Naive thymus-derived CD4-positive, alpha-beta T cell (primary cell): ENCODE data around the gene TMOD3. TPM values are rescaled to one million over a fixed set of nuclear protein-coding genes. Genes with fewer than 3 reads are reported as not detected.

Source experiments
- ATAC-seq: fragments of 150-1000 bp; cut with Tn5 transposase; 2 replicates; pipeline ENCODE4 v1.10.0; 2021; ENCODE audit warnings: mild to moderate bottlenecking, moderate library complexity
- CTCF ChIA-PET: fragments of 350-600 bp; sonication (Branson Sonifier 250); formaldehyde crosslinking; loops from one replicate; lab custom pipeline; 2021; ENCODE audit warnings: antibody characterized with exemption; lab: Charles Lee
- POLR2A ChIA-PET: fragments of 350-600 bp; sonication (Branson Sonifier 250); formaldehyde crosslinking; loops from one replicate; lab custom pipeline; 2021; ENCODE audit warnings: antibody characterized with exemption, inconsistent platforms; lab: Charles Lee
- DNase-seq, 9 donors: peaks; one replicate each; pipeline versions ENCODE4 v3.0.0 to v3.0.0-alpha.2; 2020 to 2022; ENCODE audit warnings: mixed read lengths in 1 of 9
- H3K27ac ChIP-seq: one replicate; pipeline ENCODE4 v1.7.0; 2013; ENCODE audit warnings: mild to moderate bottlenecking, low read depth, low read length, moderate library complexity
- H3K27me3 ChIP-seq, 2 donors: one replicate each; pipeline ENCODE4 v1.7.0; 2013; ENCODE audit warnings: low read length in 2 of 2, mild to moderate bottlenecking in 2 of 2, moderate library complexity in 2 of 2; ENCODE audit not compliant: control insufficient read depth in 2 of 2, insufficient read depth in 2 of 2
- H3K36me3 ChIP-seq, 3 experiments: 1 replicate in 2 of 3; 2 replicates in 1 of 3; pipeline ENCODE4 v1.7.0; 2013; ENCODE audit warnings: low read length in 3 of 3, mild to moderate bottlenecking in 3 of 3, moderate library complexity in 1 of 3; ENCODE audit not compliant: insufficient read depth in 3 of 3, control insufficient read depth in 2 of 3
- H3K4me1 ChIP-seq, 2 donors: one replicate each; pipeline ENCODE4 v1.7.0; 2013; ENCODE audit warnings: low read length in 2 of 2, mild to moderate bottlenecking in 2 of 2, moderate library complexity in 1 of 2; ENCODE audit not compliant: control insufficient read depth in 2 of 2, insufficient read depth in 2 of 2
- H3K4me3 ChIP-seq: 2 replicates; pipeline ENCODE4 v1.7.0; 2013; ENCODE audit warnings: mild to moderate bottlenecking, low read length
- H3K9me3 ChIP-seq, 3 experiments: 1 replicate in 2 of 3; 2 replicates in 1 of 3; pipeline ENCODE4 v1.7.0; 2013; ENCODE audit warnings: low read length in 3 of 3; ENCODE audit not compliant: control insufficient read depth in 2 of 3
- H3K27ac Mint-ChIP-seq, 9 donors: one replicate each; pipeline ENCODE4 v1.8.0; 2020 to 2022; ENCODE audit warnings: mixed read lengths in 9 of 9, mild to moderate bottlenecking in 8 of 9, moderate library complexity in 5 of 9, inconsistent platforms in 2 of 9
- H3K27me3 Mint-ChIP-seq, 5 donors: one replicate each; pipeline ENCODE4 v1.8.0; 2021 to 2022; ENCODE audit warnings: mixed read lengths in 5 of 5, mild to moderate bottlenecking in 1 of 5
- H3K36me3 Mint-ChIP-seq, 5 donors: one replicate each; pipeline ENCODE4 v1.8.0; 2020 to 2022; ENCODE audit warnings: mixed read lengths in 5 of 5, mild to moderate bottlenecking in 3 of 5, inconsistent platforms in 1 of 5
- H3K4me1 Mint-ChIP-seq, 7 donors: one replicate each; pipeline ENCODE4 v1.8.0; 2020 to 2022; ENCODE audit warnings: mixed read lengths in 7 of 7, mild to moderate bottlenecking in 3 of 7, inconsistent platforms in 1 of 7
- H3K4me3 Mint-ChIP-seq, 10 donors: one replicate each; pipeline ENCODE4 v1.8.0; 2020 to 2022; ENCODE audit warnings: mild to moderate bottlenecking in 10 of 10, mixed read lengths in 10 of 10, moderate library complexity in 6 of 10, inconsistent platforms in 2 of 10
- H3K9me3 Mint-ChIP-seq, 11 donors: one replicate each; pipeline ENCODE4 v1.8.0; 2020 to 2022; ENCODE audit warnings: mixed read lengths in 11 of 11, mild to moderate bottlenecking in 4 of 11, inconsistent platforms in 1 of 11, moderate library complexity in 1 of 11
- intact Hi-C, 2 donors: fragments of 100-400 bp; cut with micrococcal nuclease; formaldehyde crosslinking; loops; one replicate each; pipeline ENCODE4 v1.15.1; 2023
- polyA plus RNA-seq, 2 donors: library from polyadenylated mRNA; unstranded; fragments of 300-500 nt; fragmentation: Illumina TruSeq; gene quantifications; one replicate each; pipeline ENCODE4 v1.2.3, GENCODE V29; 2021
- total RNA-seq, 6 experiments: library from RNA in 5 of 6; stranded (reverse) in 5 of 6; gene quantifications; 1 replicate in 5 of 6; 2 replicates in 1 of 6; pipeline ENCODE4 v1.2.3 and lab custom pipeline; 2021 to 2026

The TMOD3 gene
- total and polyA plus RNA-seq, 7 experiments from 2014 or later: 25.5 to 75.9 (median 49.1) TPM

- H3K27me3 Mint-ChIP-seq: no peaks in the 10 kb centered on the region
- no peaks in the 10 kb centered on the region for H3K27me3 ChIP-seq
- ATAC-seq: no peak
- no peaks in the 10 kb centered on the region for H3K9me3 ChIP-seq
- CTCF ChIA-PET: interaction anchor here (0.7 kb wide), 1 partner anchor 952 kb away, joined by 3 read pairs; no protein-coding TSS in a partner anchor
- intact Hi-C loops: loop anchor here in 1 of 2 donors (5.0 kb wide), 1 partner anchor 970 kb away; no protein-coding TSS in a partner anchor
- no peaks in the 10 kb centered on the region for H3K4me1 ChIP-seq
- H3K36me3 ChIP-seq: peaks cover 0 to 36% (median 0%) of the 10 kb centered on the region in 3 experiments
- H3K27ac Mint-ChIP-seq: no peak overlapping the region
- no peak overlapping the region for H3K4me3 ChIP-seq
- no peak overlapping the region for H3K27ac ChIP-seq
- POLR2A ChIA-PET: no interaction called here
- peaks cover 1 to 58% (median 26%) of the 10 kb centered on the region in 5 donors for H3K36me3 Mint-ChIP-seq
- no peaks in the 10 kb centered on the region for H3K9me3 Mint-ChIP-seq
- no peak for DNase-seq
- H3K4me1 Mint-ChIP-seq: peaks cover 0 to 4% (median 0%) of the 10 kb centered on the region in 7 donors
- no peak overlapping the region for H3K4me3 Mint-ChIP-seq
Measured at GRCh38 chr15:51802593-51802992, 26.9 kb upstream of the TMOD3 start.

- ChIA-PET POLR2A (no interaction called here), CTCF (no interaction called here)
- Histone ChIP-seq H3K4me3 (no peak overlapping the region), H3K27me3 (no peaks in the 10 kb centered on the region), H3K36me3 (peaks cover 0 to 28% (median 0%) of the 10 kb centered on the region in 3 experiments), H3K27ac (no peak overlapping the region), H3K4me1 (no peaks in the 10 kb centered on the region), H3K9me3 (no peaks in the 10 kb centered on the region)
- ATAC-seq: no peak
- peaks cover 1 to 59% (median 21%) of the 10 kb centered on the region in 5 donors for H3K36me3 Mint-ChIP-seq
- no peak overlapping the region for H3K4me3 Mint-ChIP-seq
- H3K27me3 Mint-ChIP-seq: no peaks in the 10 kb centered on the region
- no peak for DNase-seq
- intact Hi-C loops: loop anchor here in 1 of 2 donors (5.0 kb wide), 1 partner anchor 968 kb away; no protein-coding TSS in a partner anchor
- no peak overlapping the region for H3K27ac Mint-ChIP-seq
- H3K9me3 Mint-ChIP-seq: no peaks in the 10 kb centered on the region
- H3K4me1 Mint-ChIP-seq: peaks cover 0 to 2% (median 0%) of the 10 kb centered on the region in 7 donors
Measured at GRCh38 chr15:51803965-51804364, 25.5 kb upstream of the TMOD3 start.

- Histone ChIP-seq H3K36me3 (peaks cover 0 to 19% (median 0%) of the 10 kb centered on the region in 3 experiments), H3K4me3 (no peak overlapping the region), H3K27ac (no peak overlapping the region), H3K4me1 (no peaks in the 10 kb centered on the region), H3K27me3 (no peaks in the 10 kb centered on the region), H3K9me3 (no peaks in the 10 kb centered on the region)
- H3K36me3 Mint-ChIP-seq: peaks cover 1 to 50% (median 18%) of the 10 kb centered on the region in 5 donors
- H3K4me1 Mint-ChIP-seq: peaks cover 0 to 2% (median 0%) of the 10 kb centered on the region in 7 donors
- no peaks in the 10 kb centered on the region for H3K9me3 Mint-ChIP-seq
- CTCF ChIA-PET: no interaction called here
- ATAC-seq (no peak), DNase-seq (no peak)
- intact Hi-C loops: no loop called here
- no peak overlapping the region for H3K27ac Mint-ChIP-seq
- POLR2A ChIA-PET: no interaction called here
- no peaks in the 10 kb centered on the region for H3K27me3 Mint-ChIP-seq
- no peak overlapping the region for H3K4me3 Mint-ChIP-seq
Measured at GRCh38 chr15:51806123-51806522, 23.3 kb upstream of the TMOD3 start.

GRCh38 chr15:51809457-51809856, 20.0 kb upstream of the TMOD3 start:
- Histone ChIP-seq H3K9me3 (no peaks in the 10 kb centered on the region), H3K4me1 (no peaks in the 10 kb centered on the region), H3K36me3 (peaks cover 0 to 28% (median 0%) of the 10 kb centered on the region in 3 experiments), H3K27ac (no peak overlapping the region), H3K27me3 (no peaks in the 10 kb centered on the region), H3K4me3 (no peak overlapping the region)
- DNase-seq (no peak), ATAC-seq (no peak)
- H3K4me1 Mint-ChIP-seq: peaks cover 0 to 2% (median 0%) of the 10 kb centered on the region in 7 donors
- no peak overlapping the region for H3K4me3 Mint-ChIP-seq
- intact Hi-C loops: no loop called here
- H3K27ac Mint-ChIP-seq: no peak overlapping the region
- H3K36me3 Mint-ChIP-seq: peaks cover 4 to 57% (median 25%) of the 10 kb centered on the region in 5 donors
- ChIA-PET CTCF (no interaction called here), POLR2A (no interaction called here)
- no peaks in the 10 kb centered on the region for H3K27me3 Mint-ChIP-seq
- peaks cover 0 to 3% (median 0%) of the 10 kb centered on the region in 11 donors for H3K9me3 Mint-ChIP-seq

GRCh38 chr15:51812598-51812997, 16.9 kb upstream of the TMOD3 start:
- peaks cover 0 to 2% (median 0%) of the 10 kb centered on the region in 7 donors for H3K4me1 Mint-ChIP-seq
- Histone ChIP-seq H3K36me3 (peaks cover 0 to 11% (median 0%) of the 10 kb centered on the region in 3 experiments), H3K27ac (no peak overlapping the region), H3K4me3 (no peak overlapping the region), H3K9me3 (no peaks in the 10 kb centered on the region), H3K4me1 (no peaks in the 10 kb centered on the region), H3K27me3 (no peaks in the 10 kb centered on the region)
- H3K9me3 Mint-ChIP-seq: peaks cover 0 to 3% (median 0%) of the 10 kb centered on the region in 11 donors
- H3K27me3 Mint-ChIP-seq: no peaks in the 10 kb centered on the region
- DNase-seq (no peak), ATAC-seq (no peak)
- H3K4me3 Mint-ChIP-seq: no peak overlapping the region
- intact Hi-C loops: no loop called here
- no peak overlapping the region for H3K27ac Mint-ChIP-seq
- H3K36me3 Mint-ChIP-seq: peaks cover 4 to 49% (median 17%) of the 10 kb centered on the region in 5 donors
- POLR2A ChIA-PET: no interaction called here
- CTCF ChIA-PET: no interaction called here

GRCh38 chr15:51814606-51815005, 14.8 kb upstream of the TMOD3 start:
- intact Hi-C loops: no loop called here
- no peak for DNase-seq
- Histone ChIP-seq H3K36me3 (peaks cover 0 to 10% (median 0%) of the 10 kb centered on the region in 3 experiments), H3K4me3 (no peak overlapping the region), H3K27ac (no peak overlapping the region), H3K4me1 (no peaks in the 10 kb centered on the region), H3K27me3 (no peaks in the 10 kb centered on the region), H3K9me3 (no peaks in the 10 kb centered on the region)
- peaks cover 0 to 6% (median 3%) of the 10 kb centered on the region in 11 donors for H3K9me3 Mint-ChIP-seq
- H3K4me3 Mint-ChIP-seq: no peak overlapping the region
- no peak for ATAC-seq
- peaks cover 0 to 2% (median 0%) of the 10 kb centered on the region in 7 donors for H3K4me1 Mint-ChIP-seq
- H3K36me3 Mint-ChIP-seq: peaks cover 4 to 48% (median 24%) of the 10 kb centered on the region in 5 donors
- no peak overlapping the region for H3K27ac Mint-ChIP-seq
- ChIA-PET POLR2A (no interaction called here), CTCF (interaction anchor here (0.9 kb wide), 1 partner anchor 166 kb away, joined by 3 read pairs; no protein-coding TSS in a partner anchor)
- no peaks in the 10 kb centered on the region for H3K27me3 Mint-ChIP-seq

GRCh38 chr15:51816611-51817010, 12.8 kb upstream of the TMOD3 start:
- intact Hi-C loops: no loop called here
- Histone ChIP-seq H3K36me3 (peaks cover 0 to 6% (median 0%) of the 10 kb centered on the region in 3 experiments), H3K4me3 (no peak overlapping the region), H3K9me3 (peaks cover 0 to 9% (median 0%) of the 10 kb centered on the region in 3 experiments), H3K4me1 (no peaks in the 10 kb centered on the region), H3K27me3 (no peaks in the 10 kb centered on the region), H3K27ac (no peak overlapping the region)
- H3K4me1 Mint-ChIP-seq: peaks cover 0 to 2% (median 0%) of the 10 kb centered on the region in 7 donors
- peaks cover 9 to 49% (median 34%) of the 10 kb centered on the region in 5 donors for H3K36me3 Mint-ChIP-seq
- DNase-seq (no peak), ATAC-seq (no peak)
- H3K9me3 Mint-ChIP-seq: peaks cover 0 to 25% (median 15%) of the 10 kb centered on the region in 11 donors
- ChIA-PET CTCF (no interaction called here), POLR2A (no interaction called here)
- no peak overlapping the region for H3K4me3 Mint-ChIP-seq
- peak overlapping the region in 1 of 9 donors; percentile 0 for H3K27ac Mint-ChIP-seq
- peaks cover 0 to 6% (median 0%) of the 10 kb centered on the region in 5 donors for H3K27me3 Mint-ChIP-seq
